Epidermal melanocyte (primary cell): ENCODE data around the gene COG3.

Source experiments
- DNase-seq: peaks from one replicate; pipeline ENCODE4 v3.0.0; 2011; ENCODE audit warnings: low spot score; ENCODE audit not compliant: insufficient read length

COG3 gene

DNA sequence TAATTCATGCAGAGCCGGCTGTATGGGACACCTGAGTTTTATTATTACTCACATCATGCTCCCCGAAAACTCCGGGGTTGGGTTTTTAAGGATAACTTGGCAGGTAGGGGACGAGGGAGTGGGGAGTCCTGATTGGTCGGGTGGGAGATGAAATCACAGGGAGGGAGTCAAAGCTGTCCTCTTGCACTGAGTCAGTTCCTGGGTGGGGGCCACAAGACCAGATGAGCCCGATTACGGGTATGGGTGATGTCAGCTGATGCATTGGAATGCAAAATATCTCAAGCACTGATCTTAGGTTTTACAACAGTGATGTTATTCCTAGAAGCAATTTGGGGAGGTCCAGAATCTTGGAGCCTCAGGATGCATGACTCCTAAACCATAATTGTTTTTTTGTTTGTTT, 18.6 kb upstream of the COG3 start:
- no peak for DNase-seq

GRCh38 chr13:45447050-45447661, 17.6 kb upstream of the COG3 start:
- DNase-seq, result no peak

DNA sequence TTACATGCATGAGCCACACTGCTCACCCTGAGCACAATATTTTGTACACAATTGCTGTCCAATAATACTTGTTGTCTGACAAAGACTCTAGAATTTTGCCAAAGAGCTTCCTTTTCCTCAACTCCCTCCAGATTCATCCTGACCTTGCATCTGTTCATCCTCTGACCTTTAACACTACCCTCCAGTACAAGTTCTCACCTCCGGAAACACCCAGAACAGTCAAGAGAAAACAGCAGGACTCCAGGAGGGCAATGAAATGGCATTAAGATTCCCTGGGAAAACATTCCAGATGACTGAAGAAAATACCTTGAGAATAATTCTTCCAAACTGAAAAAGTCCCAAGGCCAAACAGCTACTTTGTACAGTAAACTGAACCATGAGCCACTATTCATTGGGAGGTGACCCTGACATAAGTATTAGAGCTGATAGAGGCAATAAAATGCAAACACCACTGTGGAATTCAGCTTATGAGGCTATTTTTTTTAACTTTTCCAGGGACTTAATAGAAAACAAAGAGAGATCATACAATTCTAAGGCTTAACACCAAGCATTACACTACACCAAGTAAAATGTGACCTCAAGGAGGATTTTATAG, 15.7 kb upstream of the COG3 start:
- DNase-seq, result no peak

GRCh38 chr13:45451282-45451681, 13.5 kb upstream of the COG3 start:
- DNase-seq, result no peak

DNA sequence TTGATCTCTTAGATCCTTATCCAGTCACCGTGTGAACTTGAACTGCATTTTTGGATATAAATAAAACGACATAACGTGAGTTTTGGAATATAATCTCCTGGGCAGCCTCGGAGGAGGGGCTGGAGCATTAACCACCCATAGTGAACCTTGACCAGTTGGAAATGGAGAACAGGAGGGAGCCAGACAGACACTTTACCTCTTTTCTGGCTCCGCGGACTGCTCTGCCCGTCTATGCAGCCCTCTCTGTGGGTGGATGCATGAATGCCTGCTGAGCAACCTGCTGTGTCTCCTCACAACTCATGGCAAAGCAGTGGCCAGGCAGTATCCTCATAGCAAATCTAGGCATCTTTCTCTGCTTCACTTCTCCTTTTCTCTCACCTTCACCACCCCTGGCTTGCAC, 10.5 kb upstream of the COG3 start:
- no peak for DNase-seq

GRCh38 chr13:45456196-45456972, 8.4 kb upstream of the COG3 start:
- DNase-seq, result no peak

GRCh38 chr13:45464141-45464686, 525 bp upstream of the COG3 start:
- no peak for DNase-seq

DNA sequence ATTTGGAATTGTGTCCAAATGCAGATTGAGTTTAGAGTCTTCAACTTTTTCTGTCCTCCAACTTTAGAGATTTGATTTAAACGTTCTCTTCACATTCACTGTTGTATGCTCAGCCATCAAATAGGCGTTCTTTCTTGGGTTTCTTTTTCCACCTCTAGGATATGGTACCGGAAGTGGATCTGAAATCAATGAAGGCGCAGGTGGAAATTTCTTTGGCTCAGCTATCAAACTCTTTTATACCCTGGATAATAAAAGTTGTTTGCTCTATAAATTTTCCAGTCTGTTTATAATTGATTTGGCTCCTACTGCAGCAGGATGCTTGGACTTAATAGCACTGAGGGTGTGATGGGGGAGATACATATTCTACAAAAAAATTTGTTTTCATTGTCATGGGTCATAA, 1.6 kb downstream of the COG3 start:
- DNase-seq, result no peak

DNA sequence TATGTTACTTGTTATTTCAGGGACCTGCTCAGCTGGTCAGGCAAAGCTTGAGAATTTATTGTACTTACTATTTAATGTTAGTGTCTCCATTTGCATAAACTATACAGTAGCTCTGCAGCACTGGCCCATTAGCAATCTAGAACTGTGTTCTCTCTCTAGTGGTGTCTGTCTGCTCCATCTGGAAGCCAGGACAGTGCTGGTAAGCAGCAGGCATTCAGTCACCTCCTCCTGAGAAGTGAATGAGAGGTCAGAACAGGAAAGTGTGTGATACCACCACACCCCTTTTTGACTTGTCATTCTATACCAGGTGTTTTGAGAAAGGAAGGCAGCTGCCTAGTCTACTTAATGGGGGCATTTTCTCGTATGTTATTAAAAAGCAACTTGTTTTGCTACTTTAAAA, 3.9 kb downstream of the COG3 start:
- DNase-seq, result no peak

- DNase-seq, result no peak
Observed at GRCh38 chr13:45472171-45472705, 7.5 kb downstream of the COG3 start.

DNA sequence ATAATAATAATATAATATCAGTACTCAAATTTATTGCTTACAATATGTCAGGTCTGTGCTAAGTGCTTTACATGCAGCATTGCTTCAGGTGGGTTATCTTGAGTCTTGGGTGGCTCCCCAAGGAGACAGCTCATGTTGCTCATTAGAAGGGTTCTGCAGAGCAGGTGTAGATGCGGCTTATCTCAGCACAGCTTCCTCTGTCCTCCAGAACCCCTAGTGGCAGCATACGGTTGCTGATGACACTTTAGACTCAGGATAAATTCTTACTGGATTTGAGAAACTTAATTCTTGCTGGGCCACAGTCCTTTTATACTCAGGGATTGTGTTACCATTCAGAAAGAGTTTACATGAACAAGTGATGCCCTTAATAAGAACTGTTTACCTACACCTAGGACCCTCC, 8.9 kb downstream of the COG3 start:
- no peak for DNase-seq

DNA sequence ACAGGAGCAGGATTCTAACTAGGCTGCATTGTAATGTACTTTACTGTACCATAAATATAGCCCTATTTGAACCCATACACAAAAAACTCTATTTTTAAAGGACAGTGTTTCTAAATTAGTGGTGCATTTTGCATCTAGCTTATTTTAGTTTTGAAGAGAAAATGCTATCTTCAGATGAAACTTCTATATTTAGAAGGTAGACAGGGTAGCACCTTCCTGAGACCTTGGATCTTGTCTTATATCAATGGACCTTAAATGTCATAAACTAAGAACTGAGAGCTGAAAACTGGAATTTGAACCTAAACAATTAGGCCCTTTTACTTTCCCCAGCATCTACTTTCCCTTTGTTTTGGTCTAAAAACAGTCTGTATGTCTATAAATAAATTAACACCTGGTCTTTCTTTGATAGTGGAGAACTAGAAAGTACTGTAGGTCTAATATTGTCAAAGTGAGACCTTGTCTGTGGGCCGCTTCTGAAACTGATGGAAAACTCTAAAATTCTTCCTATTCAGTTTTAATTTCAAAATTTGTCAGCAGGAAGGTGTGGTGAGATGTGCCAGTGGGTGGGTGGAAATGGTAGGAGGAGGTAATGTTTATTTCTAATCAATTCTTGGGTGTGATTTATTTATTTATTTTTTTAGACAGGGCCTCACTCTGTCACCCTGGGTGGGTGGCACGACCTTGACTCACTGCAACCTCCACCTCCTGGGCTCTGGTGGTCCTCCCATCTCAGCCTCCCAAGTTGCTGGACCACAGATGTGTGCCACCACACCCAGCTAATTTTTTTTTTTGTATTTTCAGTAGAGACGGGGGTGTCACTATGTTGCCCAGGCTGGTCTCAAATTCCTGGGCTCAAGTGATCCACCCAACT, 10.1 kb downstream of the COG3 start:
- no peak for DNase-seq

DNA sequence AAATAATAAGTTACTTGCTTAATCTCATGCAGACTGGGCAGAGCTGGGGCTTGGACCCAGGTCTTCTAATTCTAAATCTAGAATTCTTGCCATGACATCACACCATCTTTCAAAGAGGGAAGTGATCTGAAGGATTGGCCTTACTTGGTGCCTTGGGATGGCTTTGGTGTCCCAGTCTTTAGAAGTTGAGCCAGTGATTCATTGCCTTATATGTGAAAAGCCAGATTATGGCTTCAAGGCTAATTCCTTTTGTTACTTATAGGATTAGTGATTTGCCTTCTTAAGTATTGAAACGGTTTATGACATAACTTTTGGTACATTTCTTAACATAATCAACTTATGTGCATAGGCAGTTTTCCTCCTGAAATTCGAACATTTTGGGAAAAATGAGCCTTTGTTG, 14.9 kb downstream of the COG3 start:
- DNase-seq, result no peak

DNA sequence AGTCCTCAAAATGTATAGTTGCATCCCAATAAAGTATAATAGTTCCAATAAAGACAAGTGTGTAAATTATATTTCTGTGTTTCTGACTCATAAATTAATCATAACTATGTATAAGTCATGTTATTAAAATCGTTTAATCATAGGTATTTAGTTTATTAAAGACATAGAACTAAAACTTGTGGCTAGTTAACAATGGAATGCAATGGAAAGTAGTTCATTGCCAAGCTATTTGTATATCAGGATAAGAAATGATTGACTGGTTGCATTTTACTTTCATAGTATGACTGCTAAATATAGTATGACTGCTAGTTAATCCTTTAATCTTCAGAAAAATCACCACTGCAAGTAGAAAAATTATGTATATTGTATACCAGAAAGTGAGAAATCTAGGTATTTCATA, 16.9 kb downstream of the COG3 start:
- DNase-seq, result no peak

- no peak for DNase-seq
Observed at GRCh38 chr13:45482571-45483173, 17.9 kb downstream of the COG3 start.

DNA sequence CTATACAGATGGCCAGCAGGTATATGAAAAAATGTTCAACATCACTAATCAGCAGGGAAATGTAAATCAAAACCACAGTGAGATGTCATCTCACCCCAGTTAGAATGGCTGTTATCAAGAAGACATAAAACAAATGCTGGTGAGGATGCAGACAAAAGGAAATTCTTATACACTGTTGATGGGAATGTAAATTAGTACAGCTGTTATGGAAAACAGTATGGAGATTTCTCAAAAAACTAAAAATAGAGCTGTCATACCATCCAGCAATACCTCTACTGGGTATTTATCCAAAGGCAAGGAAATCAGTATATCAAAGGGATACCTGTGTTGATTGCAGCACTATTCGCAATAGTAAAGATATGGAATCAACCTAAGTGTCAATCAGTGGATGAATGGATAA, 22.9 kb downstream of the COG3 start:
- DNase-seq, result no peak

DNA sequence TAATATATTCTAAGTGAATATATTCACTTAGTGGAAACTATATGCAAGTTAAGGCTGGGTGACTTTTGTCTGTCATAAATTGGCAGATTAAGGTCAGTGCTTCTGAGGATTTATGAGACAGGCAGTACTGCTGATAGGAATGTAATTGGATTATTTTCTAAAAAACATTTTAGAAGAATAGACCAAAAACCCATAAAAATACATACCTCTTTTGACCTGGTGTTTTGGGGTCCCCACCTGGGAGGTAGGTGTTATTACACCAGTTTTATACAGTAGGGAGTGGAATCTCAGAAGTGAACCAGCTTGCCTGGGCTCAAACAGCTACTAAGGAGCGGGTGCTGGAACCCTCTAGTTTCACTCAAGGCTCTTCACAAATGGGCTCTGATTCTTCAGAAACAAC, 25.3 kb downstream of the COG3 start:
- no peak for DNase-seq

DNA sequence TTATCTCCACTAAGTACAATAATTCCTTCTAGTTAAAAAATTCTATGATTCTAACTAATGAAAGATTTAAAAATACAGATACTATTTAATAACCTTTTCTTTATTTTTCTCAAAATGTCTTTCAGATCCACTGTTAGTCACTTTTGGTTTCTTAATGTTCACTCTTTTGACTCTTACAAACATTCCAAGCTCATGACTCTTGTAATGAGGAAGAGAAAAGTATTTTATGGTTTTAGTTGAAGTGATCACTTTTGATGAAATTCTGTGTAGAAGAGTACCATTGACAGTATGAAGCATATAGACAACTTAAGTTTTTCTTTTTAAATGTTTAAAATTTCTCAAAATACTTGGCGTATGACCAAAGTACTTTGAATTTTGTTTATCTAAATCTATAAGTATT, 27.8 kb downstream of the COG3 start:
- no peak for DNase-seq

DNA sequence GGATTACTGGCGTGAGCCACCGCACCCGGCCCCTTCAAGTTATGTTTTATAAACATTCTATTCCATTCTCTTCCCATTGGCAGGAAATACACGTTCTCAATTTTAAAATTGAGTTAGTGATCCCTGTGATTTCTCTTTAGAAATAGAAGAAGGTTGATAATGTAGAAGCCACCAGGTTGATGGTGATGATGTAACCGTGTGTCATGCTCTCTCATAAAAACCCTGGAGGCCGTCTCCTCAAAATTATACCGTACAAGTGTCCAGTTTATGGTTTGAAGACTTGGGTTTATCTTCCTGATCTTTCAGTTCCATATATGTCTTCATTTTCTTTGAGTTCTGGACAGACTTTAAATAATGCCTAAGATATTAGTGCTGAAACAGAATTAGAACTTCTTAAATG, 32.2 kb downstream of the COG3 start:
- DNase-seq, result no peak

GRCh38 chr13:45500492-45501174, 35.9 kb downstream of the COG3 start:
- peak; percentile 22 for DNase-seq

DNA sequence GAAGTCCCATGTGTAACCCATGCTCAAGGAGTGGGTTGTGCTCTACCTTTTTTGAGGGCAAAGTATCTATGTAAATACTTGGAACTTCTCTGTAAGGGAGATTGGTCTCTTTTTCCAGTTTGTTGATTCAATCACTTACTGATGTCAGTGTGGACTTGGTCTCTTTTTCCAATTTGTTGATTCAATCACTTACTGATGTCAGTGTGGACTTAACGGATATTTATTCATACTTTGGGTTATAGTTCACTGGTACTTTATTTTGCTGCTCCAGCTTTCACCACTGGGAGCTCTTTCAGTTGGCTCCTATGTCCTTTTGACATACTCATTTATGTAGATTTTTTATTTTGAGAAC, 36.4 kb downstream of the COG3 start:
- no peak for DNase-seq
